PC-3 (cell line): Measurements from ENCODE around the gene PTPRR. TPM values are rescaled to one million over a fixed set of nuclear protein-coding genes. Genes with fewer than 3 reads are reported as not detected.
A peak's percentile ranks its signal among the peaks of the same experiment; 100 is the strongest.

ENCODE experiments used
- ATAC-seq: fragments of 200-7000 bp; cut with Tn5 transposase; 2 replicates; pipeline ENCODE4 v1.9.1; 2020; ENCODE audit warnings: mild to moderate bottlenecking, moderate library complexity
- BruUV-seq: library from RNA; stranded (reverse); fragments of 400-500 nt; replicated peaks from 2 replicates; lab custom pipeline; 2021; lab: Mats Ljungman, UMichigan
- CTCF ChIA-PET: fragments of 300-600 bp; sonication (Branson Sonifier 250); formaldehyde crosslinking; loops from one replicate; lab custom pipeline; 2022; ENCODE audit warnings: antibody characterized with exemption; lab: Charles Lee
- POLR2A ChIA-PET: fragments of 300-600 bp; sonication (Branson Sonifier 250); formaldehyde crosslinking; loops from one replicate; lab custom pipeline; 2022; ENCODE audit warnings: antibody characterized with exemption; ENCODE audit not compliant: unreplicated experiment; lab: Charles Lee
- DNase-seq: peaks from one replicate; pipeline ENCODE4 v3.0.0-alpha.2; 2015
- H2AFZ ChIP-seq: fragments of 300-600 bp; sonication (generic); 2 replicates; pipeline ENCODE4 v1.6.0; 2016; ENCODE audit warnings: antibody characterized with exemption, low read length
- H3F3A ChIP-seq: fragments of 300-600 bp; sonication (generic); one replicate; pipeline ENCODE4 v1.6.0; 2017; ENCODE audit warnings: antibody characterized with exemption, low read length, control low read depth, mild to moderate bottlenecking; ENCODE audit not compliant: unreplicated experiment
- H3K27ac ChIP-seq: fragments of 300-600 bp; sonication (generic); 2 replicates; pipeline ENCODE4 v1.5.1; 2016; ENCODE audit warnings: mild to moderate bottlenecking, low read length
- H3K27me3 ChIP-seq: fragments of 300-600 bp; sonication (generic); 2 replicates; pipeline ENCODE4 v1.6.1; 2016; ENCODE audit warnings: low read length, mixed read lengths
- H3K36me3 ChIP-seq: fragments of 300-600 bp; sonication (generic); 2 replicates; pipeline ENCODE4 v1.6.1; 2016; ENCODE audit warnings: low read depth, mixed run types, low read length, mixed read lengths
- H3K4me1 ChIP-seq: fragments of 300-600 bp; sonication (generic); 2 replicates; pipeline ENCODE4 v1.5.1; 2016; ENCODE audit warnings: low read length; ENCODE audit not compliant: insufficient read depth
- H3K4me2 ChIP-seq: fragments of 300-600 bp; sonication (generic); 2 replicates; pipeline ENCODE4 v1.6.0; 2016; ENCODE audit warnings: low read length
- H3K4me3 ChIP-seq: fragments of 300-600 bp; sonication (generic); 2 replicates; pipeline ENCODE4 v1.5.1; 2016; ENCODE audit warnings: mild to moderate bottlenecking, low read length, mixed read lengths
- H3K79me2 ChIP-seq: fragments of 300-600 bp; sonication (generic); 2 replicates; pipeline ENCODE4 v1.6.1; 2017; ENCODE audit warnings: low read length, mixed read lengths
- H3K9ac ChIP-seq: fragments of 300-600 bp; sonication (generic); 2 replicates; pipeline ENCODE4 v1.6.0; 2016; ENCODE audit warnings: mild to moderate bottlenecking, low read length
- H3K9me2 ChIP-seq: fragments of 300-600 bp; sonication (generic); replicated peaks from 2 replicates; pipeline ENCODE4 v1.6.1; 2016; ENCODE audit warnings: mixed run types, low read length, mixed read lengths
- H3K9me3 ChIP-seq: fragments of 300-600 bp; sonication (generic); 2 replicates; pipeline ENCODE4 v1.6.1; 2016; ENCODE audit warnings: low read length, mixed read lengths
- H4K20me1 ChIP-seq: fragments of 300-600 bp; sonication (generic); 2 replicates; pipeline ENCODE4 v1.6.1; 2016; ENCODE audit warnings: low read length, mixed read lengths
- CTCF ChIP-seq: fragments of 300-600 bp; sonication (generic); conservative IDR thresholded peaks from 2 replicates; pipeline ENCODE4 v1.5.1; 2017; ENCODE audit warnings: antibody characterized with exemption, low read depth, mild to moderate bottlenecking, low read length
- EZH2 ChIP-seq: fragments of 300-600 bp; sonication (generic); IDR thresholded peaks from one replicate; pipeline ENCODE4 v1.6.1; 2017; ENCODE audit warnings: antibody characterized with exemption, mild to moderate bottlenecking, low read length; ENCODE audit not compliant: unreplicated experiment
- EZH2phosphoT487 ChIP-seq: fragments of 300-600 bp; sonication (generic); IDR thresholded peaks from 2 replicates; pipeline ENCODE4 v1.6.1; 2018; ENCODE audit warnings: mild to moderate bottlenecking, antibody characterized with exemption, low read length, borderline replicate concordance
- intact Hi-C: fragments of 100-400 bp; cut with micrococcal nuclease; formaldehyde crosslinking; loops from 2 replicates; pipeline ENCODE4 v1.9.0; 2023
- total RNA-seq: library from RNA; depleted of rRNA; stranded (reverse); fragments of >200 nt; gene quantifications from 2 replicates; pipeline ENCODE4 v1.2.3, GENCODE V29; 2014

PTPRR gene
- total RNA-seq, 1 experiment from 2014 or later, result 3.1 TPM

- Histone ChIP-seq H3K9ac (no peak overlapping the region), H3F3A (no peaks in the 10 kb centered on the region), H3K4me3 (no peak overlapping the region), H3K9me2 (no peaks in the 10 kb centered on the region), H3K36me3 (no peaks in the 10 kb centered on the region), H3K9me3 (no peaks in the 10 kb centered on the region), H3K27ac (no peak overlapping the region), H3K79me2 (no peaks in the 10 kb centered on the region), H2AFZ (no peak overlapping the region), H3K4me2 (no peak overlapping the region), H4K20me1 (no peaks in the 10 kb centered on the region), H3K27me3 (no peaks in the 10 kb centered on the region), H3K4me1 (peaks cover 23% of the 10 kb centered on the region)
- intact Hi-C loops, result no loop called here
- ChIA-PET CTCF (no interaction called here), POLR2A (no interaction called here)
- no TSS peak for BruUV-seq
- DNase-seq, result no peak
- no peak for TF ChIP-seq EZH2phosphoT487
- TF ChIP-seq CTCF, result no peak
- no peak for TF ChIP-seq EZH2
- ATAC-seq, result no peak
These were observed 256.7 kb downstream of the PTPRR start for GRCh38 chr12:70663838-70664237.

DNA sequence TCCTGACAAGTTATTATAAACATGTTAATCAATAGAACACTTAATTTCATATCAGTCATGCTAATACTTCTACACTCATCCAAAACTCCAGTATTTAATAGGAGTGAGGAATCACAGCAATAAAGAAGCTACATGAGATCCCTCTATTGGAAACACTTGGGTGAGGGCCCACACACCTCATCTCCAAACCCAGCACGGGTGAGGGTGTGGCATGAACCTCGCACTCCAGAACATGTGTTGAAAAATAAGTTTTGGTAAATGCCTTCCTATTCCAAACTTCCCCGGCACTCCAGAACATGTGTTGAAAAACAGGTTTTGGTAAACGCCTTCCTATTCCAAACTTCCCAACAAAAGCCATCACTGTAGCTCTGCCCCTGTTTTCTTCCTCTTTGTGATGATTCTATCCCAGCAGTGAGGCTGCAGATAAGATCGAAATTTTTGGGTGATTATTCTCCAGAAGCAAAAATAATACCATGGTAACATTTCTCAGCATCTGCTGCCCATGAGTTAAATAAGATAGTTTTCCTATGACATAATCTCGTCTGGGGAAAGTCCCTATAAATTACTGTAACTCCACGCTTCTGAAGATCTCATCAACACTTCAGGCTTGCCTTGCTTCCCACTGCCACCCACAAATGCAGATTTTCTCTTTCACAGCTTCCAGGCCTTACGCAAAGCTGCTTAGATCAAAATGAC, 258.9 kb downstream of the PTPRR start:
- Histone ChIP-seq H4K20me1 (no peaks in the 10 kb centered on the region), H3K9me2 (no peaks in the 10 kb centered on the region), H3K27me3 (no peaks in the 10 kb centered on the region), H3F3A (no peaks in the 10 kb centered on the region), H3K9me3 (no peaks in the 10 kb centered on the region), H3K4me3 (no peak overlapping the region), H3K4me1 (peaks cover 23% of the 10 kb centered on the region), H2AFZ (no peak overlapping the region), H3K9ac (peak overlapping the region; percentile 47; the same call in 1 of the 2 replicates), H3K4me2 (peak overlapping the region; percentile 27; the same call in 1 of the 2 replicates), H3K79me2 (no peaks in the 10 kb centered on the region), H3K27ac (peak overlapping the region; percentile 80), H3K36me3 (no peaks in the 10 kb centered on the region)
- BruUV-seq, result no TSS peak
- ATAC-seq, result no peak
- ChIA-PET POLR2A (interaction anchor here (0.6 kb wide), 1 partner anchor 1091 kb away, joined by 4 read pairs; no protein-coding TSS in a partner anchor), CTCF (no interaction called here)
- intact Hi-C loops, result loop anchor here (2.0 kb wide), 1 partner anchor 15 kb away; no protein-coding TSS in a partner anchor
- TF ChIP-seq EZH2phosphoT487, result no peak
- TF ChIP-seq CTCF, result no peak
- TF ChIP-seq EZH2, result no peak
- peak; percentile 43 for DNase-seq

DNA sequence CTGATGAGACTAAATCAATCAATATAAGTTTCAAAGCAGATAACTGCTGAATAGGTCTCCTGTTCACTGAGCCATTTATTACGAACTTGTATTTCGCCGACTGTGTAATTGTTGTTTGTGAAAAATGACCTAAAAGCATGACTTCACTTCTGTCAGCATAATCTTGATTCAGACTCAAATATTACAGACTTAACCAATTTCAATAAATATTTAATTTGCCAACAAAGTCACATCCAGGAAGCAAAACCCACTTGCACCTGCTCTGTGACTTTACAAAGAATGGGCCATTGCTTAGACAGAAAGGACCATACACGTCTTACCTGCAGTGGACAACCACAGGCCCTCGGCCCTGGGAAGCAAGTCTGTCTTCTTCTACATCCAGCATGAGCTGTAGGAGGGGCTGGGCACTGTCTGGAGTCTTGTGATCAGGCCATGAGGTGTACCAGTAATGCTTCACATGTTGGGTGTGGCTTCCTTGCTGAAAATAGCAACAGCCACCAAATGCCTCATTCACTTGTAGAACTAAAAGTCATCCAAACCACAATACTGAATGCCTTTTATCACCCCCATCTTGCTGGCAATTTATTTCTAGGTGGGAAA, 259.8 kb downstream of the PTPRR start:
- no peaks in the 10 kb centered on the region for H3F3A ChIP-seq
- H3K9ac ChIP-seq, result peak overlapping the region; percentile 47
- no peaks in the 10 kb centered on the region for H4K20me1 ChIP-seq
- peak overlapping the region; percentile 21 for H3K4me2 ChIP-seq
- H3K4me3 ChIP-seq, result no peak overlapping the region
- H3K9me2 ChIP-seq, result no peaks in the 10 kb centered on the region
- no peaks in the 10 kb centered on the region for H3K27me3 ChIP-seq
- ATAC-seq, result peak; percentile 93
- ChIA-PET POLR2A (no interaction called here), CTCF (no interaction called here)
- TF ChIP-seq EZH2, result no peak
- no peak for TF ChIP-seq EZH2phosphoT487
- TF ChIP-seq CTCF, result no peak
- H3K79me2 ChIP-seq, result no peaks in the 10 kb centered on the region
- BruUV-seq, result TSS peak; percentile 96
- intact Hi-C loops, result loop anchor here (2.0 kb wide), 1 partner anchor 14 kb away; no protein-coding TSS in a partner anchor
- H3K27ac ChIP-seq, result peak overlapping the region; percentile 80
- H3K36me3 ChIP-seq, result no peaks in the 10 kb centered on the region
- H3K4me1 ChIP-seq, result peaks cover 23% of the 10 kb centered on the region
- peak overlapping the region; percentile 50; the same call in 1 of the 2 replicates for H2AFZ ChIP-seq
- peak; percentile 82 for DNase-seq
- H3K9me3 ChIP-seq, result no peaks in the 10 kb centered on the region
